Fibroblast of skin of scalp (primary cell): ENCODE results near the gene MALL.
A peak's percentile ranks its signal among the peaks of the same experiment; 100 is the strongest.
"Not testable (repeated sequence)": the region's sequence is repeated elsewhere in the genome, so short reads cannot be mapped to it uniquely, and the experiment has no call there.

ENCODE experiments used
- DNase-seq: peaks from one replicate; pipeline ENCODE4 v3.0.0-alpha.2; 2013

Gene MALL

GRCh38 chr2:110120171-110121051 lies 4.8 kb upstream of the MALL start:
- no peak for DNase-seq

- DNase-seq, result peak; percentile 48
Measured at GRCh38 chr2:110116033-110116710, 550 bp upstream of the MALL start.

DNA sequence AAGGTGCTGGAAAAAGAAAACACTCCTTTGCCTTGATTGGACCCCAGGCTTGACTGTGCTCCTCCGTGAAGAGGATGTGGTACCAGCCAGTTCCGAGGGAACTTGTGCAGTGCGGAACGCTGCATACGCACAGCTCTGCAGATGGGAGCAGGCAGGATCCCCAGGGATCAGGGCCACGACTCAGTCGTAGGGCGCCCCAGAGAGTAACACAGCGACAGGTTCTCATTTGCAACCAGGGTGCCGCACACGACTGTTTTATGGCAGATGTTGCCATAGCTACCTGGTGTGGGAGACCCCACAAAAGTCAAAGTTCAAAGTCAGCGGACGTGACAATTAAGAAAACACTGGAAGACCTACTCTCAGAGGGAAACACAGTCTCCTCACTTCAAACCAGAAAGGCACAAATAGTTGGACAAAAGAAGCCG lies 779 bp downstream of the MALL start:
- no peak for DNase-seq

- no peak for DNase-seq
Measured at GRCh38 chr2:110113961-110114591, 1.5 kb downstream of the MALL start.

DNA sequence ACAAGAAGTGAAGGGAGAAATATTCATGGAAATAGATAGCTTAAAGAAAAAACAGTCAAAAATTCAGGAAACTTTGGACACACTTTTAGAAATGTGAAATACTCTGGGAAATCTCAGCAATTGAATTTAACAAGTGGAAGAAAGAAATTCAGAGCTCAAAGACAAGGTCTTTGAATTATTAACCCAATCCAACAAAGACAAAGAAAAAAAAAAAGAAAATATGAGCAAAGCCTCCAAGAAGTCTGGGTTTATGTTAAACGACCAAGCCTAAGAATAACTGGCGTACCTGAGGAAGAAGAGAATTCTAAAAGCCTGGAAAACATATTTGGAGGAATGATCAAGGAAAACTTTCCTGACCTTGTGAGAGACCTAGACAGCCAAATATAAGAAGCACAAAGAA lies 7.3 kb downstream of the MALL start:
- not testable (repeated sequence) for DNase-seq

GRCh38 chr2:110107092-110108079 lies 8.2 kb downstream of the MALL start:
- DNase-seq, result no peak

DNA sequence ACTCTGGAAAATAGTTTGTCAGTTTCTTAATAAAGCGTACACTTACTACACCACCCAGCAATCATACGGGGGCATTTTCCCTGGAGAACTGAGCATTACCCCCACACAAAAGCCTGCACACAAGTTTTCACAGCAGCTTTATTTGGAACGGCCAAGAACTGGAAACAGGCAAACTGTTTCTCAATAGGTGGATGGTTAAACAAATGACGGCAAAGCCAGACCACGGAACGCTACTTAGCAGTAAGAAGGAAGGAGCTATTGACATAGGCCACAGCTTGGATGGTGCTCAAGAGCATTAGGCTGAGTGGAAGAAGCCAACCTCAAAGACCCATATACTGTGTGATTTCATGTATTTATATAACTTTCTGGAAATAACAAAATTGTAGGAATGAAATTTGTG lies 9.0 kb downstream of the MALL start:
- DNase-seq, result no peak

DNA sequence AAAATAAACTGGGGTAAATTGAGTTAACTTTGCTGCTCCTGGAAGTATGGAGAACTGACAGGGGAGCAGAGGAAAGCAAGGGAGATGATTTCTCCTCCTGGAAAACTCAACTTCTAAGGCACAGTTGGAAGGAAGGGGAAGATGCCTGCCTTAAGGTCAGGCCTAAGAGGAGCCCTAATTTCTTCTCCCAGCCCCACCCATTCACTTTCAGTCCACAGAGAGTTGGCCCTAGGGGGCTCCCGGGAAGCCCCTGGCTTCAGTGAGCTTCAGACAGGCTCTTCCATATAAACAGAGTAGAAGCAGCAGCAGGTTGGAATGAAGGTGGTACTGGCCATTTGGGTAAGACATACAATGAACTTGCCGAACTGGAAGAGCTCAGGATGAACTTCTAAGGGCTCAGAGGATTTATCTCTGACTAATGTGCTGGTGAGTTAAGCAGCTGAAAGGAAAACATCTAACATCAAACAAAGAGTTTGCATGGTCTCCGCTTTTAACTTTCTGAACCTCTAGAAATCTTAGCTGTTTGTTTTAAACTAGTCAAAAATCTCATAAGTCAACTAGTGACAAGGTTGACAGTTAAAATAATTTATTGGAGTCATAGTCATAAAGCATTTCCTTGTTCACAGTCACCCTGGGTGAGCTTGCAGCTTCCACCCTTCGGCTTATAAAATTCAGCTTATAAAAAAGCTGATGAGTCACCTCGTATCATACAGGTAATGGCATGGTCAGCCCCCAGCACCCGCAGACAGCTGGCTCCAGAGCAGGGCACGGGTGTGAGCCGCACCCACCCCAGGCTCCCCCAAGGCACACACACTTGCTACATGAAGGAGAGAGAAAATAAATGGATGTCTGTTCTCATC lies 9.8 kb downstream of the MALL start:
- DNase-seq, result no peak

DNA sequence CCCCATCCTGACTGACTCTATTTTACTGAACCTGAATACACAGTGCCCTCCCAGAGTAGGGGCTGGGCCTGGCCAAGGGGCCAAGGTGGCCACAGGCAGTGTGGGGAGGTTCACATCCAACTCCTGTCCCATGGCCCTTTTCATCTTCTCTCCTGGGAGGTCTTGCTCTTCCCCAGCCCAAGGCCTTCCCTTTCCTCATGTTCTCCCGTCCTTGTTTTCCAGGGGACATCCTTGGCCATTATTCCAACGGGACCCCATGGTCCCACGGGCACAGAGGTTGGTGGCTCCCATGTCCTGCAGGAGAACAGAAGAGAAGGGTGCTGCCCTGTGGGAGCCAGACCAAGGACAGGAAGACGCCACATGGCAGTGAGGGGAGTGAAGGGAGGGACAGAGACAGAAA lies 10.4 kb downstream of the MALL start:
- DNase-seq, result no peak

DNA sequence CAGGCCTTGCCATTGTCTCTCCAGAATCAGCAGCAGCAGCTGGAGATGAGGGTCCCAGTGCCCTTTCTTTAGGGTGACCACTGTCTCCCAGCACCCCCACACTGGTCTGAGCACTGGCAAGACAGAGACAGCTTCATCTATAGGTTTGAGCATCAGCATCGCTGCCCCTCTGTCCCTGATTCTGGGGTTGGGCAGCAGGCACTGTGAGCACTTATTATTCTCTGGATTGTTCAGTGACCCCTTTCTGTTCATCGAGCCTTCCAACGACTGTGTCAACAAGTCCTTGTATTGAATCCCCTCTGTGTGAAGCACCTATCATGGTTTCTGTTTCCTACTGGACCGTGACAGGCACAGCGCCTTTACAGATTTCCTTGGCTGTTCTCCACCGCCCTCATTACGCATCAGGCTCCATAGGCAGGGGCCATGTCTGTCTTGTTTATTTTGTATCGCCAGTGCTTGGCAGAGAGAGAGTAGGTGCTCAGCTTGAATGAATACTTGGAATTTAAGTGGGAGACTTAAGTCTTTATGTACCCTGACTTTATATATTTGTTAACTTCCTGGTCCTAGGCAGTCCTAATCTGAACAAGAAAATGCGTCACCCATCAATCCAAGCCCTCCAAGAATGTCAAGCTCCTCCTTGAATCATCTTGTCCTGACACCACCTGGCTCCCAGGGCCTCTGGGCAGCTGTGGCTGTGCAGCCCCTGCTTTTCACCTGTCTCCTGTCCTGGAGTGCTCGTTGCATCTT lies 11.4 kb downstream of the MALL start:
- DNase-seq, result no peak

DNA sequence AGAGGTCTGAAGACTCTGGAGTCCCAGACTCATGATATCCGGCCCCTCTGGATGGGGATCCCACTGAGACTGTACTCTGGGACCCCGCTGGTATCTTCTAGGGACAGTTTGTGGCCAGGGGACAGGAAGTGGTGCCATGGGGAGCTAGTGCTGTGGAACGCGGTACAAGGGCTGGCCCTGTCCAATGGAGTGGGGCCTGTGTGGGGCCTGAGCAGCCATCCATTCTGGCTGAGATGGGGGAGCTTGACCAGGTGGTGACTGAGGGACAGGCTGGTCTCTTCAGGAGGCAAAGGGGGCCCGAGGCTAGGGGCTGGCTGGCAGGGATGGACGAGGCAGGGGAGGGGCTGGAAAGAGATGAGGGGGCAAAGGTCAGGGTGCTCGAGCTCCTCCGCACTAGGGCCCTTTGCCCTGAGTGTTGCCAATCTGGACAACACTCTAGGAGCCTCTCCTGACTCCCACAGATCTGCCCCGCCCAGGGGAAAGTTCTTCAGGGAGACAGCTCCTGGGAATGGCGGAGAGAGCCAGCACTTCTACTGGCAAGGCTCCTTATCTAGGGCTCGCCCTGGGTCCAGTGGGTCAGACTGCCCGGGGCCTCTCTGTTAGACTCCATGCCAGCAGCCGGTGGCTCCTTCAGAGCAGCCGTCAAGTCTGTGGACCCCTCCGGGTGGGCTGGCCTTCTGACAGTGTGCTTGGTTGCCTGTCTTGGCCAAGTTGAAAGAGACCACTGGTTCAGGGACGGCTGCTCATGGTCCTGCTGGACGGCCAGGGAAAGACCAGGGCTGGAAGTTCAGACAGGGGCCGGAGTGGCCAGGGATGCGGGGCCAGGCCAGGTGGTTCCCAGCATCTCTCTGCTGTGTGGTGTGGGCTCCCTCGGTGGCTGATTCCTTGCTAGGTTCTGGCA lies 12.3 kb downstream of the MALL start:
- no peak for DNase-seq

- DNase-seq, result no peak
Measured at GRCh38 chr2:110101901-110102803, 13.5 kb downstream of the MALL start.

DNA sequence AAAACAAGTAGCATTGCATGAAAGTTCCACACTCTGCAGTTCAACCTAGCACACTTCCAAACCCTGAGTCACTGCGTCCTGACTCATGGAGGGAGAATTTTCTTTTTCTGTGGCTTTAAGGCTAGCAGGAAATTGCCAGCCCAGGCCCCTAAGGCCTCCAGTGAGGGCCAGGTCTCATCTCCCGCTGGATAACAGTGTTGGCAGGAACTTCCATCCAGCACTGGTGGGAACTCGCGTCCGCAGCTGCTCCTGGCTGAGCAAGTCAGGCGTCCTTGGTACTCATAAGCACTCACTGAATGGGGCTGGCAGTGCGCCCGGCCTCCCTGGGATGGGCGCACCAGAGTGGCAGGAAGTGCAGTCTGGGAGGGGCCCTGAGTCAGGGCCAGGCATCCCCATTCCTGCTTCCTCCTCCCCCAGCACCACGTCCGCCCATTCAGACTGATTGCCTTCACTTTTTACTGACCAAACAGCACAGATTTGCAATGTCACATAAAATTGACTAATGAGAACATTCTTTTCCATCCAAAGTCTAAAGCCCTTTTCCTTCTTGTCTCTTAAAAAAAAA lies 14.3 kb downstream of the MALL start:
- peak; percentile 100 for DNase-seq

- not testable (repeated sequence) for DNase-seq
Measured at GRCh38 chr2:110100880-110101279, 14.7 kb downstream of the MALL start.

DNA sequence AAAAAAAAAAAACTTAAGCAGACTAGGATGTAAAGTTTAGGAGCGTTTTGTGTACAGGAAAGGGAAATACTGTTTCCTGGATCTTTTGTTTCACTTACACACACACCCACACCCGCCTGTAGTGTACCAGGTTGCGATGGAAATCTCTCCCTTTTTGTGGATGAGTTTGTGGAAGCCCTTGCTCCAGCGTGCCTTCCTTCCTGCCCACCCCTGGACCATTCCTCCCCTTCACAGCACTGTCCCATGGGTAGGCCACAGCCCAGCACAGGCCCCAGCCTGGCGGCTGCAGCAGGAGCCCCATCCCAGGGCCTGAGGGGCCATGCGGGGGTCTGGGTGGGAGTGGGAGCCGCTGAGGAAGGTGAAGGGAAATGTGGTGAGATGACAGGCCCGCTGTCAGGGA lies 15.1 kb downstream of the MALL start:
- DNase-seq, result no peak

DNA sequence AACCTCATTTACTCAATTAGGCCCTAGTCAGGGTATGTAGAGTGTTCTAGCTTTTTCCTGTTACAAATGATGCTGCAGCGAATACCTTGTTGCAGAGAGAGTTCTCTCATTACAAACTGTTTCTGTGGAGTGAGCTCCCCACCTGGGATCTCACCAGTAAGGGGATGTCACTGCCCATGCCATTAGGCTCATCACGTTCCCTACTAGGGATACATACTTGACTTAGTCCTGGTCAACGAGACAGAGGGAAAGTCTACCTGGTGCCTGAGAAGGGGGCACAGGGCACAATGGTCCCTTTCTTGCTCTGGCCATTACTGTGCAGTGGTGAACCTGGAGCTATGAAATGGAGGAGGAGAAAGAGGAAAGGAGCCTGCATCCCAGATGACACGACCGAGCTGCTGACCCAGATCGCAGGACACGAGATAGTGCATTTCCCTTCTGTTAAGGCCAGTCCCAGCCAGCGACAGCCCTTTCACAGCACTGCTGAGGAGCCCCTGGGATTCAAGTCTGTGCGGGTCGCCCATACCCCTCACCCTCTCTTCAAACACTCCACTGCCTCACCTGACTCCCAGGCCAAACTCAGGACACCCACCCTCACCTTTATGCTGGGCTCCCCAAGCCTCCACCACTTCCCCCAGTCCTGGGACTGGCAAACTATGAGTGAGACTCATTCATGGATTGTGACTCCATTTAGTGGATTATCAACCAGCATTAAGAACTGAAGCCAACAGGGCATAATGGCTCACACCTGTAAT lies 16.0 kb downstream of the MALL start:
- no peak for DNase-seq

GRCh38 chr2:110099038-110099425 lies 16.6 kb downstream of the MALL start:
- no peak for DNase-seq
